ENCODE data around the gene CATSPERZ.
A peak's percentile ranks its signal among the peaks of the same experiment; 100 is the strongest.

CATSPERZ gene

DNA sequence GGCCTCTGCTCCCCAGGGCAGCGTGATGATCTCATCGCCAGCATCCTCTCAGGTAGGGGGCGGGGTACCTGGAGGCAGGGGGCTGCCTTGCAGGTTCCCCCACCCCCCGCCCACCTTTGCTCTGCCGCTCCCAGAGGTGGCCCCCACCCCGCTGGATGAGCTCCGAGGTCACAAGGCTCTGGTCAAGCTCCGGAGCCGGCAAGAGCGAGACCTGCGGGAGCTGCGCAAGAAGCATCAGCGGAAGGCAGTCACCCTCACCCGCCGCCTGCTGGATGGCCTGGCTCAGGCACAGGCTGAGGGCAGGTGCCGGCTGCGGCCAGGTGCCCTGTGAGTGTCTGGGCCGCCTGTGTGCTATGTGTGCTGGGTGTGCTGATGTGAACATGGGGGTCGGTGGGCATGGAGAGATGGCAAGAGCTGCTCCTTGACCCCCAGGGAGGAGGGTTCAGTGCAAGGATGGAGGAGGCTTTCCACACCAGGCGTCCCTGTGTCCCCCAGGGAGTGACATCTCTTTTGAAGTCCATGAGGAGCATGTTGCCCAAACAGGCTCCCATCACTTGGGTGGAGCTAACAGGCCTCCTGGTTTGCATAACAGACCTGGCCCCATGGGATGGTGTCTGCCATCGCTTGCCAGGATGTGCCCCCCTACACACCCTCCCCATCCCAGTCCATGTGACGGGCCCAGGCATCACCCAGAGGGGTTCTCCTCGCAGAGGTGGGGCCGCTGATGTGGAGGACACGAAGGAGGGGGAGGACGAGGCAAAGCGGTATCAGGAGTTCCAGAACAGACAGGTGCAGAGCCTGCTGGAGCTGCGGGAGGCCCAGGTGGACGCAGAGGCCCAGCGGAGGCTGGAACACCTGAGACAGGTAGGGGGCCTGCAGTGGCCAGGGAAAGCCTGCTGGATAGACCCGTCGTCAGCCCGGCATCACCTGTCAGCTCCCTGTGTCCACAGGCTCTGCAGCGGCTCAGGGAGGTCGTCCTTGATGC lies 34.7 kb upstream of the CATSPERZ start:
- DNase-seq, result no peak

DNA sequence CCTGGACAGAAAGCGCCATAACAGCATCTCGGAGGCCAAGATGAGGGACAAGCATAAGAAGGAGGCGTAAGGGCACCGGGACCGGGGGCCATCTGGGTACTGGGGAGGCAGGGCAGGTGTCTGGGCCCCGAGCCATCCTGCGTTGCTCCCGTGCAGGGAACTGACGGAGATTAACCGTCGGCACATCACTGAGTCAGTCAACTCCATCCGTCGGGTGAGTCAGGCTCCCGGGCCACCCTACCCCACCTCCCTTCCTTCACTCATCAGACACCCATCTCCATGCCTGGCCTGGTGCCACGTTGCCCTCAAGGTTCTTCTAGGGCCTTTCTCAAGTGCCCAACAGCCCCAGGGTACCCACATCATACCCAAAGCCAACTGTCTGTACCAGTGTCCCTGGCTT lies 33.8 kb upstream of the CATSPERZ start:
- DNase-seq, result no peak

DNA sequence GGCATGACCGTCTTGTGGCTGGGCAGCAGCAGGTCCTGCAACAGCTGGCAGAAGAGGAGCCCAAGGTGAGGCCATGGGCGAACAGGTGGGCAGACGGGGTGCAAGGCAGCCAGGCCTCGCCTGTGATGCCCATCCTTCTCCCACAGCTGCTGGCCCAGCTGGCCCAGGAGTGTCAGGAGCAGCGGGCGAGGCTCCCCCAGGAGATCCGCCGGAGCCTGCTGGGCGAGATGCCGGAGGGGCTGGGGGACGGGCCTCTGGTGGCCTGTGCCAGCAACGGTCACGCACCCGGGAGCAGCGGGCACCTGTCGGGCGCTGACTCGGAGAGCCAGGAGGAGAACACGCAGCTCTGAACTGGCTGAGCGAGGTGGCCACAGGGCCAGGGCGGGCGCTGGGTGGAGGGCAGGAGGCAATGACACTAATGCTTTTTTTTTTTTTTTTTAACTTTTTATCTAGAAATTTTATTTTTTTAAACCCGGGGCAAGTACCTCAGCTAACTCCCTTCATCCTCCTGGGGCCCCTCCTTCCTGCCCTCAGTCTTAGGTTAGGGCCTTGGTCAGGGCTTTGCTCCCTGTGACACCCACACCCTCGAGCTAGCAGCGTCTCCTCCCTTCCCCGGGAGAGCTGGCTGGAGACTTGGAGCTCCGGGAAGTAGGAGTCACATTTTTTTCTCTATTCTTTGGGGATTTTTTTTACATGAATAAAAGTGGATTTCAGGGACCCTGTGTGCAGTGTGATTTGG lies 32.8 kb upstream of the CATSPERZ start:
- no peak for DNase-seq

DNA sequence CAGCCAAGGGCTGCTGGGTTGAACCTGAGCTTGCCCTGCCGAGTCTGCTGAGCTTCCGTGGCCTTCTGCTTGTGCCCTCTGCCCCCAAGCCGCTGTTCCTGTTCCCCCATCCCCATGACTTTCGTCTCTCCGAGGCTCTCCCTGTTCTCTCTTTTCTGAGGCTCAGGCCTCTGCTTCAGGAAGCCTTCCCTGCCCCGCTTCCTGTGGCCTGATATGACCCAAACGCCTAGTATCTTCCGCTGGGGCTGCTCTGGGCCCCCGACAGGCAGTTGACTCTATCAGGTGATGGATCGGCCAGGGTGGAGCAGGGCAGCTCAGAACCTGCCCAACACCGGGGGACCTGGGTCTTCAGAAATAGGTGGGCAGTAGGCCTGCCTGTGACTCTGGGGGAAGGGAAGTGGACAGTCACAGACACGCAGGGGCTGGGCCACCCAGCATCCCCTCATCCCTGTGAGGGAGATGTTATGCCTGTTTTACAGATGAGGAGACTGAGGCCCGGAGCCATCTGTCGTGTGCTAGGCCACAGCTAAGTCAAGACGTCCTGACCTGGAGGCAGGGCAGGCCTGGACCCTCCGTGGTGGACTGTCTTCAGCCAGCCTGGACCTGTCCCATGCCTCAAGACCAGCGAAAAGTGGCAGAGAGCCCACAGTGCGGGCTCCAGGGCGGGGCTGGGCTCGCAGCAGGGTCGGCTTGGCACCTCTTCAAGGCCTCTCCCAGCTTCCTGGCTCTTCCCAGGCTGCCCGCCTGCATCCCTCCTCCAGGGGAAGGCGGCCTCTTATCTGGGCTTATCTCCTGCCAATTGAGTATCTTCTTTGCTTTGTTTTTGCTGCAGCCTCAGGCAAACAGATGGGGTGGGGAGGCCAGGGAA lies 31.9 kb upstream of the CATSPERZ start:
- no peak for DNase-seq

DNA sequence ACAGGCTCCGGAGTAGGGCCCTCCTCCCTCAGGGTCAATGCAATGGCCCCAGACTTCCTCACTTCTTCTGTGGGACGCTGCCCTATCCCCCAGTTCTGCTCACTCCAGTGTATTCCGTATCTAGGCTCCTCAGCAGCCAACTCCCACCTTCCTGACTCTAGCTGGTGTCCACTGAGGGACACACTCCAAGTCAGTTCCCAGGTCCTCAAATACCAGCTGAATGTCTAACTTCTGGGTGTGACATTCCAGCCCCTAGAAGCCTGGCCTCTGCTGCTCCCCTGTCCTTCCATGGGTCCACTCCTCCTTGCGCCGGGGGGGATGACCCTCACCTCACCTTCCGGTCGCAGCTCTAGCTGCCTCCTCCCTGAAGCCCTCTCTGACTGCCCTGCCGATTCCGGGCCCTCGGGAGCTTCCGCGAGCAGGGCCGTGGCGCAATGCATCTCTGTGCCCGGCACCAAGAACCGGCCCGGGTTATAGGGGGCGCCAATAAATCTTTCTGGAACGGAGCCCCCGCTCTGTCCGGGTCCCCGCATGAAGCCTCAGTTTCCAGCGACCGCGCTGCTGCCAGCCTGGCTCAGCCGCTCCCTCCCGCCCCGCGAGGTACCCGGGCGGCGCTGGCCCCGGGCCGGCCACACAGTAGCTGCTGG lies 31.1 kb upstream of the CATSPERZ start:
- DNase-seq, result no peak

DNA sequence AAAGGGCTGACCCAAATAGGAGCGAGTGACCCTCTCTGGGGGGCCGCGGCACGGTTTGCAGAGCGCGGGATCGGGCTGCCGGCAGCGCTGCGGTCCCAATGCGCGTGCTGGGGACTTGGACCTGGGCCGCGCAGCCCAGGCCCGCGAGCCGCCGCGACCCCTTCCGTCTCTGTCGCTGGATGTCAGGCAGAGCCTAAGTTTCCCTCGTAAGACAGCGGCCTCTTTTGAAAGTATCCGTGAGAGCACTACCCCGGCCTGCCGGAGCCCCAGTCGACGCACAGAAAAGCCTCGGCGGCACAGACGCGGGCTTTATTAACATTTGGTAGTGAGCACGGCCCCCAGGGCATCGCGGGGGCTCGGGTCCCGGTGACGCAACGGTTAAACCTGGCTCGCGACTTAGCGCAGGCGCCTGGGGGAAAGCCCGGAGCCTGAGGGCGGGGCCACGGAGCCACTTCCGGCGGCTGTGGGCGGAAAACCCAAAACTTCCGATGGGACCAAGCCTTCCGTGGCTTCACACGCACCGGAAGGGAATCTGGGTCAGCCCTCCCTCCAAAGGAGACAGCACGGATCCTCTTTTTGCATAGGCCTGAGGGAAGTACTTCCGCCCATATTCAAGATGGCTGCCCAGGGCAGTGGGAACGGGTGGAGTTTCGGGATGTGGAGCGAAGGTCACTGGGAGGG lies 30.5 kb upstream of the CATSPERZ start:
- DNase-seq, result peak; percentile 99

DNA sequence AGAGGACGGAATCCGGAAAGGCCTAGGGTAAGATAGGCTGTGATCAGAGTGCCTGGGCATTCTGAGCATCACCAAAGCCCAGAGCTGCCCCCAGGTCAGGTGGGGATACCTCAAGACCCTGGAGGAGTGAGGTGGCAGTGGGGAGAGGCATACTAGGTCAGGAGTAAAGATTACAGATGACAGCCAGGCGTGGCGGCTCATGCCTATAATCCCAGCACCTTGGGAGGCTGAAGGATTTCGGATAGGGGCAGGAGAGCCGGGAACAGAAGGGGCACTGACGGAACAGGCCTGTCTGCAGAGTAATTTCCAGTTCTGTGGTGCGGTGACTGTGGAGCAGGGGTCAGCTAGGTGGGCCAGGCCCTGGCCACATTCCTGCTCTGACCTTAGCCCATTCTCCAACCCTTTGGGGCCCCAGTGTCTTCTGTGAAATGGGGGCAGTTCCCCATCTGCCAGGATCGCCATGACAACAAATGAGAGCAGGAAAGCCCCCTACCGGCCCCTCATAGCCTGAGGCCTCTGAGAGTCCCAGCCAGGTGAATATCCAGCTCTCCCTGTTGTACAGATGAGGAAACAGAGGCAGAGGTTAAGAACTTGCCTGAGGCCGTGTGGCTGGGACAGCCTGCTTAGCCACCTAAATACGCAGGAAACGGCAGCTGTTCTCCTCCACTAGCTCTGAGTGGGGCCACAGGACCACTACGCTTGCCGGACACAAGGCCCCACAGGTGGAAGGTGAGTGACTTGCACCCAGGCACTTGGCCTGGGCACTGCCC lies 24.9 kb upstream of the CATSPERZ start:
- DNase-seq, result no peak

DNA sequence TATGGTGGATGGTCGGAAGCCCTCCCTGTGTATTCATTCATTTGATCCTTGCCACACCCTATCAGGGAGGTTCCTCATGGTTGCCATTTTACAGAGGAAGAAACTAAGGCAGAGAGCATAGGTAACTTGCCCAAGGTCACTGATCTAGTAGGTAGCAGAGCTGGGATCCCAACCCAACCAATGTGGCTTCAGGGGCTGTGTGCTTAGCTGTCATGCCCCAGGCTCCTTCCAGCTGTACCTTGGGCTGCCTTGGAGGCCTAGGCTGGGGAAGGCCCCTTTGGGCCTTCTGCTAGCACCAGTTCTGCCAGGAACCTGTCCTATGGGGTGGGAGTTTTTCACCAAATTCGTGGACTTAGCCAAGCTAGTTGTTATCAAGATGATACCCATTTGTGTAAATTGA lies 24.3 kb upstream of the CATSPERZ start:
- DNase-seq, result no peak

DNA sequence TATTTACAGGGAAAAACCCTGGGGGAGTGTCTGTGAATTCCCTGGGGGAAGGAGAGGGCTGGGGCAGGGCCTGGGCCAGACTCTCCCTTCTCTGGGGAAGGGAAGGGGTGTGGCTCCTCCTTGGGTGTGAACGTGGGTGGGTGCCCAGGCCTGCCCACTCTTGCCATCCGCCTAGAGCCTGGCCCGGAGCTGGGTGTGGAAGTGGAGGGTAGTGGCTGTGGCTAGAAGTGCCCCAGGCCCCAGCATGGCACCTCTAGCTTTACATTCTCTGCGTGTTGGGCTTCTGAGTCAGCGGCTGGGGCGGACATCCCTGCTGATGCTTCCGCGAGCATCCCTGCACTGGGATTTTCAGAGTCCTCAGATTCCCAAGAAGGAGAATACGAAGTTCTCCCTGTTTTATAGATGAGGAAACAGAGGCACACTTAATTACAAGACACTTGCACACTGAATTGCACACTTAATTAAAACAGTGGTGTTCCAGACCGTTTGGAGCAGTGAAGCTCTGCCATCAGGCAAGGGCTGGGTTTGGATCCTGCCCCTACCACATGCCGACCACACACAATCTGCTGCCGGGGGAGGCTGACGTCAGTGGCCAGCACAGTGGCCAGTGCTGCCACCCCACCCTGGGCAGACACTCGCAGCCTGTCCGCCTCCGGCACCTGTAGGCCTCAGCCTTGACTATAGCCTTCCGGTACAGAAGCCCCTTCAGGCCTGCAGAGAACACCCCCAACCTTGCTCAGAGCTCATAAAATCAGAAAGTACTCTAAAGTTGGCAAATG lies 23.3 kb upstream of the CATSPERZ start:
- no peak for DNase-seq

DNA sequence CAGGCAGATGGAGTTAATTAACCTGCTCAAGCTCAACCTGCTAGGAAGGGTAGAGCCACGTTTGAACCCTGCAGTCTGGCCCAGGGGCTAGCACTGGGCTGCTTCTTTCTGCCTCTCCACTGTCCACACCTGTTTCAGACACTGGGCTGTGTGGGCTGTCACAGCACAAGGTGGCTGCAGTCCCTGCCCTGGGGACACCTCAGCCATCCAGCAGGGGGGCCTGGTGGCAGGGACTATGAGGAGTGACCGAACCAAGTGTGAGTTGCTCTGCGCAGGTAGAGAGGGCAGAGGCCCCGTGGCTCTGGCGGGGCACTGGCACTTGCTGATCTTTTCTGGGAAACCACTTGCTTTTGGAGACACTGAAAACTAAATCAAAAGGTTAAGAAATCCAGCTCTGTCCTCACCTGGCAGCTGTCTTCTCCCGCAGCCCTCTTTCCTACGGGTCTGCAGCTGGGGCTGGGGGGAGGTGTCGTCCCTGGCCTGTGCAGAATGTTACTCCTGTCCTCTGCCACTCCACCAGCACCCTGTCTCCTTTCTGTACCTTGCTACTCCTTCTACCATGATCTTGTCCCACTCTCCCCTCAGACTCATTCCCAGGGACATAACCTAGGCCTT lies 21.5 kb upstream of the CATSPERZ start:
- DNase-seq, result no peak

DNA sequence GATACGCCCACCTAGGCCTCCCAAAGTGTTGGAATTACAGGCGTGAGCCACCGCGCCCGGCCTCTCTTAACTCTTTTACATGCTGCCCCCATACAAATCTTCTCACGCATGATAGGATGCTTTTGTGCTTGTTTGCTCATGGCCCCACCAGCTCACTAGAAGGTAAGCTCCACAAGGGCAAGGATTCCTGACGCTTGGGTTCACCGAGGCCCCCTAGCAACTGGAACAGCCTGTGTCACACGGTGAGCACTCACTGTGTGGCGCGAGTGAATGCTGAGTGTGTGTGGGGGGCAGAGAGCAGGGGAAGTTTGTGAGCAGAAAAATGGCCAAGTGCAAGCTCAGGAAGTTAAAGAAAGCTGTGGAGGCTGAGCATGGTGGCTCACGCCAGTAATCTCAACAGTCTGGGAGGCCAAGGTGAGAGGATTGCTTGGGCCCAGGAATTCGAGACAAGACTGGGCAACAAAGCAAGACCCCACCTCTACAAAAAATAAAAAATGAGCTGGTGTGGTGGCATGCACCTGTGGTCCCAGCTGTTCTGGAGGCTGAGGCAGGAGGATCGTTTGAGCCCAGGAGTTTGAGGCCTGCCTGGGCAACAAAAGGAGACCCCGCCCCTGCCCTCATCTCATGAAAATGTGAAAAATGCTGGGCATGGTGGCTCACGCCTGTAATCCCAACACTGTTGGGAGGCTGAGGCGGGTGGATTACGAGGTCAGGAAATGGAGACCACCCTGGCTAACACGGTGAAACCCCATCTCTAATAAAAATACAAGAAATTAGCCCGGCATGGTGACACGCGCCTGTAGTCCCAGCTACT lies 18.0 kb upstream of the CATSPERZ start:
- DNase-seq, result no peak

DNA sequence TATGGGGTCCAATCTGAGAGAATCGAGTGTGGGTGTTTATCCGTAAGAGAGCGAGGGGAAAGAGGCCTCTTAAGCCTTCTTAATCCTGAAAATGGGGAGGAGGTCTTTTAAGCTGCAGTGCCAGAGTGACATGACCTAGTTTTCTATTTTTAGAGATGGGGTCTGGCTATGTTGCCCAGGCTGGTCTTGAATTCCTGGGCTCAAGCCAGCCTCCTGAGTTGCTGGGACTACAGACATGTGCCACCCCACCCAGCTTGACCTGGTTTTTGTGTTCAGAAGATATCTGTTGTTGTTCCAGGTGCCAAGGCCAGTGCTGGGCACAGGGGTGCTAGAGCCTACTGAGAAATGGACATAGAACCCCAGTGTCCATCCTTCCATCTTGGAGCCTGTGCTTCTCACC lies 17.1 kb upstream of the CATSPERZ start:
- no peak for DNase-seq

DNA sequence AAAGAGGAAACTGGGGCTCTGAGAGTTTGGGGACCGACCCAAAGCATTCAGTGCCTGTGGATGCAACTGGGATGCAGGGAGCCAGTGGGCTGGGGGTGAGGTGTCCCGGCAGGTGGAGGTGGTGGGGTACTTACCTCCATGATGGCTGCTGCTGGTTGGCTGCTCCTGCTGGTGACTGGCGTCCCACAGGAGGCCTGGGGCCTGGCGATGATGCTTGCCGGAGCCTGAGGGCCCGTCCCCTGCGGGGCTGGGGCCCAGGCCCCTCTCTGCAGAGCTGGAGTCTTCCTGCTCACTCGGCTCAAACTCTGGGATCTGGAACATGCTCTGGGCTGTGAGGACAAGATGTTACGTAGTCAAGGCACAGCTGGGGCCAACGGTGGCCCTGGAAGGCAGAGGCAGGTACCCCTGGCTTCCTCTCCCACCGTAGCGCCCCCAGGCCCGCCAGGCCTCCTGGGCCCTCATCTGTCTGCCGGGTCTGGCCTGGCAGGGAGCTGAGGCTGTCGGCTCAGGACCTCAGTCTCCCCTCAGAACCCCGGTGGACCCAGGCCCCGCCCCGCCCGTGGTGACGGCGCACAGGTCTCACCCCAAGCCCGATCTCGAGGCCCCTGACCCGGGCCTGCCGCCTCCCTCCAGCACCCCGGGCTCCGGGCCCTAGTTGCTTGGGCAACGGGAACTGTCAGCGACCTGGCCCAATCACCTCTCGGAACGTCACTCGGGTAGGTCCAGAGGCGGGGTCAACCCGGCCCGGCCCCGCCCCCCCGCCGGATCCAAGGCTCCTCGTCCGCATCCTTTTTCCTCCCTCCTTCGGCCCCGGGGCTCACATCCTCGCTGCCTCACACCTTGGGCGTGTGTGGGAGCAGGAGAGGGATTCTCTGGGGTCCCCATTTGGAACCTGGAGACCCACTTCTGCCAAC lies 15.9 kb upstream of the CATSPERZ start, which contains the start of gene BAD:
BAD (minus strand) TSS at position 618 of the 914 bp plus-strand sequence; CDS start at position 321, 297 bp downstream.
- peak; percentile 88 for DNase-seq

DNA sequence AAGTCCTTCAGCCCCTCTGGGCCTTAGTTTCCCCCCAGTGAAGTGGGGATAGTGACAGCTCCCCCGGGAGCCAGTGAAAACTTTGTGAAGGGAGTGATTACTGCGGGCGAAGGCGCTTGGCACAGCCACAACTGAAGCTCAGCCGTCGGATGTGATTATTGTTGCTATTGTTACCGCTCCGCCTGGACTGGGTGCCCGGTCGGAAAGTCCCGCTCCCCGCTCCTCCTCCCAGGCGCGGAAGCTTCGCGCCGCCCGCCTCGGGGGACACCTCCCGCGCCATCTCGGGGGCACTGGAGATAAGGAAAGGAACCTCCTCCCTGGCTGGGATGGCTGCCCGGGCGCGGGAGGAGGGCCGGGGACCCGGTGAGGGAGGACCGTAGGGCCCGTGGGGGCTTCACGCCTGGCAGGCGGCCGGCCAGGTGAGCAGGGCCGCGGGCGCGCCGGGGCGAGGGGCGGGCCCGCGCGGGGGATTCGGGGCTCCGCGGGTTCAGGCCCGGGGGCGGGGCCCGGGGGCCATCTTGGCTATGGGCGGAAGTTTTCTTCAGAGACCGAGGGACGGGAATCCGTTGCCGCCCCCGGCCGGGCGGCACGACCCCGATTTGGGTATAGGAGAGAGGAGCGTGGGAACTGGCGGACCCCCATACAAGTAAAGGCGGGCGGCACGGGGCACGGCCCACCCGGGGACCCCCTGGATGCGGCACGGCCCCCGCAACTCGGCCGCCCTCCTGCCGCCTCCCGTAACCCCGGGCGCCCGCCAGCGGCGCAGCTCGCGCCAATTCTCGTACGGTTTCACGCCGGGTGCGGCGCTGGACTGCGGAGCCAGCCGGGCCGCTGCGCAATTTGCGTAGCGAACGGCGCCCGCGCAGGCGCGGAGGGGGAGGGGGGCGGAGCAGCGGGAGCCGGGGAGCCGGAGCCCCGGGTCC lies 14.9 kb upstream of the CATSPERZ start, which contains the start of gene GPR137:
GPR137 (plus strand) TSS at position 887 of the 923 bp plus-strand sequence. CDS start 677 bp downstream, outside the sequence.
- DNase-seq, result peak; percentile 67

DNA sequence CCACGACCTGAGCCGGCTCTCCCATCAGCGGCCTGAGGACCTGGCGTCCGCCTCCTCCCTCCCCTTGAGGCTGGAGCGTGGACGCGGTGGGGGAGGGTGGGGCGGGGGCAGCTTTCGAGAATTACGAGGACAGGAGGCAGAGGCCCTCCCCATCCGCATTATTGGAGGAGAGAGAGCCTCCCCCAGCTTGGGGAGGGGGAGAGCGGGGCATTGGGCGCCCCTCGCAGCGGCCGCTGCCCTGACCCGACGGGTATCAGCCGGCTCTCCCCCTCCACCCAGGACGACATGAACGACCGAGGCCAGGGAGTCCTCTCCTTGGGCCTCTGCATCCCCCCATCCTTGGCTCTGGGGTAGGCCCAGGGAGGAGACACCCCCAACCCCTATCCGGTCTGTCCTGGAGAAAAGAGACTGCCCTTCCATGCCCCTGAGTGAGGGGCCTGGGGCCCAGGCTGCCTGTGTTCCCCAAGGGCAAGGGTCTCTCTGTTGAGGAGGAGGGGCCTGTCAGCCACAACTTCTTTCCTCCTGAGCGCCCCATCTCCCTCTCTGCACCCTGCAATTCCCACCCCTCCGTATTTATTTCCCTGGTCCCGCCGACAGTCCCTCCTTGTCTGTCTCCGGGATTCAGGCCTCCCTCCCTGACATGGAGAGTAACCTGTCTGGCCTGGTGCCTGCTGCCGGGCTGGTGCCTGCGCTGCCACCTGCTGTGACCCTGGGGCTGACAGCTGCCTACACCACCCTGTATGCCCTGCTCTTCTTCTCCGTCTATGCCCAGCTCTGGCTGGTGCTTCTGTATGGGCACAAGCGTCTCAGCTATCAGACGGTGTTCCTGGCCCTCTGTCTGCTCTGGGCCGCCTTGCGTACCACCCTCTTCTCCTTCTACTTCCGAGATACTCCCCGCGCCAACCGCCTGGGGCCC lies 14.0 kb upstream of the CATSPERZ start:
- DNase-seq, result peak; percentile 27

Measured in NCI-H510A (cell line).